ENCODE results near the gene ITGB1. TPM values are rescaled to one million over a fixed set of nuclear protein-coding genes. Genes with fewer than 3 reads are reported as not detected.
A peak's percentile ranks its signal among the peaks of the same experiment; 100 is the strongest.

The ITGB1 gene
- total and polyA plus RNA-seq, 9 of the 15 experiments (the other 6 are each of a cell fraction or from before 2014, with no cell fraction given), result 40.2 to 194 (median 155) TPM

GRCh38 chr10:32951111-32951510, 6.9 kb downstream of the ITGB1 start:
- no peak overlapping the region for H3K4me3 ChIP-seq
- ATAC-seq (peak; percentile 17), FAIRE-seq (no peak), DNase-seq (ENCODE audit: extremely low read depth in 1 of 4, low spot score in 3 of 4) (peak in 1 of 4 experiments; percentile 24)
- POLR2A ChIA-PET, result interaction anchor here (0.7 to 2.1 kb wide), 5 partner anchors 12 to 35 kb away, joined by 3 to 6 read pairs (median 3); no protein-coding TSS in a partner anchor
- H4K20me1 ChIP-seq (replicated peaks; ENCODE audit: control insufficient read depth, insufficient read depth, low read length), result peaks cover 26% of the 10 kb centered on the region
- H3K27ac ChIP-seq (ENCODE audit: extremely low read depth, low read depth, low read length), result peak overlapping the region; percentile 56; the same call in 1 of the 3 replicates
- intact Hi-C loops (cut with micrococcal nuclease), result loop anchor here (10.0 kb wide), 1 partner anchor 576 kb away; no protein-coding TSS in a partner anchor
- no peaks in the 10 kb centered on the region for H3K9me3 ChIP-seq (replicated peaks; ENCODE audit: control insufficient read depth, insufficient read depth, low read depth, low read length)
- no TSS peak for BruUV-seq (replicated peaks)
- H2AFZ ChIP-seq (ENCODE audit: low read depth, low read length), result no peak overlapping the region
- in situ Hi-C loops (cut with MboI), result no loop called here
- peak overlapping the region in 1 of 2 experiments; percentile 61; a peak in 2 of 4 replicates for H3K9ac ChIP-seq (ENCODE audit: insufficient read depth in 1 of 2, low read depth in 2 of 2, low read length in 2 of 2)
- H3K4me2 ChIP-seq (ENCODE audit: insufficient read depth, low read length), result peak overlapping the region; percentile 58
- no peaks in the 10 kb centered on the region for H3K9me1 ChIP-seq (ENCODE audit: control insufficient read depth, insufficient read depth, low read length)
- H3K27me3 ChIP-seq (ENCODE audit: control insufficient read depth in 2 of 2, insufficient read depth in 2 of 2, low read length in 2 of 2), result no peaks in the 10 kb centered on the region
- CTCF ChIA-PET (ENCODE audit: low intra/inter-chr PET ratio), result no interaction called here
- peaks cover 19% of the 10 kb centered on the region; the same call in 2 of the 3 replicates for H3K36me3 ChIP-seq (ENCODE audit: control insufficient read depth, insufficient read depth, low read length)
- H3K4me1 ChIP-seq (replicated peaks in 1 of 2; ENCODE audit: control insufficient read depth in 2 of 2, insufficient read depth in 2 of 2, low read length in 2 of 2), result peaks cover 0 to 62% of the 10 kb centered on the region in 2 experiments; a peak in 3 of 5 replicates
- 0% methylated on average over 3 of the region's 3 CpGs for WGBS (ENCODE audit: insufficient coverage, low coverage, missing lambda C conversion rate)
- H3K79me2 ChIP-seq (ENCODE audit: control insufficient read depth, insufficient read depth, low read length), result peaks cover 100% of the 10 kb centered on the region
- TF ChIP-seq ATF3 (IDR thresholded peaks at IDR 0.05), result peak; percentile 65
- TF ChIP-seq ATF3 (CRISPR knock-in tag; conservative IDR thresholded peaks at IDR 0.05), result no peak
- no peak for TF ChIP-seq ZFP30 (CRISPR knock-in tag; IDR thresholded peaks at IDR 0.05; ENCODE audit: borderline replicate concordance)
- TF ChIP-seq MYBL2 (IDR thresholded peaks at IDR 0.05; ENCODE audit: low read depth), result peak; percentile 93
- TF ChIP-seq MYBL2 (CRISPR knock-in tag; IDR thresholded peaks at IDR 0.05; ENCODE audit: borderline replicate concordance), result no peak
- peak; percentile 73; the same call in 1 of the 2 replicates for TF ChIP-seq CC2D1A (IDR thresholded peaks at IDR 0.05)
- TF ChIP-seq VEZF1 (CRISPR knock-in tag; IDR thresholded peaks at IDR 0.05), result peak; percentile 41; the same call in 1 of the 2 replicates
- 0 out of 2 replicates have a peak, but pooled peaks have one; percentile 41 for TF ChIP-seq JUN (IDR thresholded peaks at IDR 0.05; ENCODE audit: borderline replicate concordance, low read depth, low read length)
- no peak for TF ChIP-seq JUN (CRISPR knock-in tag; IDR thresholded peaks at IDR 0.05; ENCODE audit: borderline replicate concordance)
- 0 out of 2 replicates have a peak, but pooled peaks have one; percentile 53 for TF ChIP-seq ELF2 (CRISPR knock-in tag; IDR thresholded peaks at IDR 0.05)
- no peak for TF ChIP-seq SMARCA4 (IDR thresholded peaks at IDR 0.05)
- 0 out of 6 replicates have a peak, but pooled peaks of 1 of the 3 experiments have one; percentile 4 for TF ChIP-seq ZBTB11 (CRISPR knock-in tag; IDR thresholded peaks at IDR 0.05)
- peak; percentile 82 for TF ChIP-seq ZNF384 (IDR thresholded peaks at IDR 0.05; ENCODE audit: low read depth, low read length)
- peak; percentile 58 for TF ChIP-seq JUND (IDR thresholded peaks at IDR 0.05; ENCODE audit: borderline replicate concordance, low read depth, low read length)
- no peak; the same call in 2 of the 3 replicates for TF ChIP-seq JUND (tag; IDR thresholded peaks at IDR 0.05; ENCODE audit: borderline replicate concordance, low read depth, low read length)
- TF ChIP-seq BCL6 (CRISPR knock-in tag; IDR thresholded peaks at IDR 0.05), result no peak
- no peak for TF ChIP-seq ETS2 (tag; IDR thresholded peaks at IDR 0.05; ENCODE audit: borderline replicate concordance, poor library complexity, severe bottlenecking)
